Breast epithelium (tissue), 3 donors: ENCODE results near the gene KLRF1.

Experiments
- POLR2AphosphoS5 ChIP-seq, 3 donors: sonication (generic); formaldehyde crosslinking; IDR thresholded peaks; one replicate each; pipeline ENCODE4 v1.6.1; 2017; ENCODE audit warnings: antibody characterized with exemption in 3 of 3
- TF ChIP-seq, protein P1 (sequence below), 3 donors: fragments of 450-650 bp; IDR thresholded peaks; one replicate each; pipeline ENCODE4 v1.5.1; 2016 to 2017; ENCODE audit warnings: antibody characterized with exemption in 3 of 3, mild to moderate bottlenecking in 3 of 3, moderate library complexity in 3 of 3

DNA sequence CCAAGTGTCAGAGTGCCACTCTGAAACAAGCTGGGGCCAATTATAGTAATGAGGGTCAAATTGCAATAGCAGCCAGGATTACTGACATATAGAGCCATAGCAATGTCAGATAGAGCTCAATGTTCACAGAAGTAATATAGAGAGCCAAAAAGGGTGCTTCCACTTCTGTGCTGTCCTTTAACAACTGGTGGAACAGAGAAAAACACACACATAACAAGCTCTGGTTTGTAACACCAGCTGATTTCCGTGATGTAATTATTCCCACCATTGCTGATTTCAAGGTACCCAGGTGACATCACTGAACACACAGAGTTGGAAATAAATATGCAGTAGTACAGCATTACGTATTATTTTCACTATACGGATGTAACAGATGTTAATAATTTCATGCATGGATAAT, 44.9 kb downstream of the KLRF1 start:
- TF ChIP-seq POLR2AphosphoS5 (IDR thresholded peaks at IDR 0.05): no peak
- TF ChIP-seq, protein P1, sequence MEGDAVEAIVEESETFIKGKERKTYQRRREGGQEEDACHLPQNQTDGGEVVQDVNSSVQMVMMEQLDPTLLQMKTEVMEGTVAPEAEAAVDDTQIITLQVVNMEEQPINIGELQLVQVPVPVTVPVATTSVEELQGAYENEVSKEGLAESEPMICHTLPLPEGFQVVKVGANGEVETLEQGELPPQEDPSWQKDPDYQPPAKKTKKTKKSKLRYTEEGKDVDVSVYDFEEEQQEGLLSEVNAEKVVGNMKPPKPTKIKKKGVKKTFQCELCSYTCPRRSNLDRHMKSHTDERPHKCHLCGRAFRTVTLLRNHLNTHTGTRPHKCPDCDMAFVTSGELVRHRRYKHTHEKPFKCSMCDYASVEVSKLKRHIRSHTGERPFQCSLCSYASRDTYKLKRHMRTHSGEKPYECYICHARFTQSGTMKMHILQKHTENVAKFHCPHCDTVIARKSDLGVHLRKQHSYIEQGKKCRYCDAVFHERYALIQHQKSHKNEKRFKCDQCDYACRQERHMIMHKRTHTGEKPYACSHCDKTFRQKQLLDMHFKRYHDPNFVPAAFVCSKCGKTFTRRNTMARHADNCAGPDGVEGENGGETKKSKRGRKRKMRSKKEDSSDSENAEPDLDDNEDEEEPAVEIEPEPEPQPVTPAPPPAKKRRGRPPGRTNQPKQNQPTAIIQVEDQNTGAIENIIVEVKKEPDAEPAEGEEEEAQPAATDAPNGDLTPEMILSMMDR (IDR thresholded peaks at IDR 0.05): no peak
